Sigmoid colon (tissue), 7 donors: ENCODE measurements around the gene TTC39B. TPM values are rescaled to one million over a fixed set of nuclear protein-coding genes. Genes with fewer than 3 reads are reported as not detected.

ENCODE experiments used
- DNase-seq: peaks from one replicate; pipeline ENCODE4 v3.0.0-alpha.2; 2019
- H3K27ac ChIP-seq, 4 donors: fragments of 200-600 bp; sonication (generic); one replicate each; pipeline ENCODE4 v1.5.1; 2016 to 2019; ENCODE audit warnings: mild to moderate bottlenecking in 1 of 4
- H3K27me3 ChIP-seq, 3 donors: fragments of 200-600 bp; sonication (generic); one replicate each; pipeline ENCODE4 v1.5.1; 2019; ENCODE audit warnings: mild to moderate bottlenecking in 1 of 3
- H3K36me3 ChIP-seq, 4 donors: fragments of 200-600 bp; sonication (generic); one replicate each; pipeline ENCODE4 v1.5.1; 2016 to 2019
- H3K4me1 ChIP-seq, 4 donors: fragments of 200-600 bp; sonication (generic); one replicate each; pipeline ENCODE4 v1.5.1; 2017 to 2019
- H3K4me3 ChIP-seq, 4 donors: fragments of 200-600 bp; sonication (generic); one replicate each; pipeline ENCODE4 v1.5.1; 2017 to 2019; ENCODE audit warnings: mild to moderate bottlenecking in 2 of 4, moderate library complexity in 1 of 4
- H3K9me3 ChIP-seq, 4 donors: fragments of 200-600 bp in 3 of 4; sonication (generic) in 3 of 4; one replicate each; pipeline versions ENCODE4 v1.5.1 to v1.6.1; 2013 to 2019
- CTCF ChIP-seq, 4 experiments: fragments of 450-650 bp in 3 of 4; fragments of 200-600 bp in 1 of 4; IDR thresholded peaks; one replicate each; pipeline ENCODE4 v1.5.1; 2016 to 2019; ENCODE audit warnings: antibody characterized with exemption in 4 of 4, mild to moderate bottlenecking in 3 of 4, moderate library complexity in 2 of 4
- EP300 ChIP-seq, 4 donors: sonication (generic); formaldehyde crosslinking; IDR thresholded peaks; one replicate each; pipeline ENCODE4 v1.6.1; 2017; ENCODE audit warnings: antibody characterized with exemption in 4 of 4
- POLR2A ChIP-seq, 2 donors: fragments of 450-650 bp; IDR thresholded peaks; one replicate each; pipeline ENCODE4 v1.6.1; 2016; ENCODE audit warnings: antibody characterized with exemption in 2 of 2, mild to moderate bottlenecking in 2 of 2, moderate library complexity in 2 of 2
- POLR2AphosphoS5 ChIP-seq, 4 donors: sonication (generic); formaldehyde crosslinking; IDR thresholded peaks; one replicate each; pipeline ENCODE4 v1.6.1; 2017; ENCODE audit warnings: antibody characterized with exemption in 4 of 4
- WGBS, 2 donors: extraction: QIAGEN DNeasy Blood & Tissue Kit; methylation state at CpG; one replicate each; pipeline ENCODE4 v1.1.7; 2013; 5-methylcytosine and 5-hydroxymethylcytosine counted together
- intact Hi-C: fragments of 100-400 bp; cut with DNase I; formaldehyde crosslinking; loops from one replicate; pipeline ENCODE4 v1.15.1; 2023
- polyA plus RNA-seq, 3 donors: library from polyadenylated mRNA; stranded (reverse); fragments of 200-250 nt; gene quantifications; one replicate each; pipeline ENCODE4 v1.2.3, GENCODE V29; 2013
- total RNA-seq, 4 donors: library from RNA; depleted of rRNA; stranded (reverse); fragments of >200 nt; gene quantifications; one replicate each; pipeline ENCODE4 v1.1.0, GENCODE V29; 2016
- donor health status: healthy with polysubstance abuse.
- donor health status: Bipolar disorder and iron deficiency.
- donor health status: healthy.

The TTC39B gene
- total and polyA plus RNA-seq, 7 donors: 4.2 to 15.8 (median 9.1) TPM

GRCh38 chr9:15149450-15149849, 157.6 kb downstream of the TTC39B start:
- Histone ChIP-seq H3K27me3 (no peaks in the 10 kb centered on the region), H3K9me3 (no peaks in the 10 kb centered on the region), H3K36me3 (no peaks in the 10 kb centered on the region), H3K4me1 (peaks cover 0 to 3% (median 1%) of the 10 kb centered on the region in 4 donors), H3K4me3 (no peak overlapping the region), H3K27ac (no peak overlapping the region)
- DNase-seq: no peak
- intact Hi-C loops: no loop called here
- TF ChIP-seq CTCF (IDR thresholded peaks at IDR 0.05) (no peak), POLR2AphosphoS5 (IDR thresholded peaks at IDR 0.05) (peak in 1 of 4 donors; percentile 40)

- Histone ChIP-seq H3K4me1 (peaks cover 0 to 5% (median 0%) of the 10 kb centered on the region in 4 donors), H3K4me3 (no peak overlapping the region), H3K36me3 (no peaks in the 10 kb centered on the region), H3K9me3 (no peaks in the 10 kb centered on the region), H3K27me3 (no peaks in the 10 kb centered on the region), H3K27ac (no peak overlapping the region)
- intact Hi-C loops: no loop called here
- 81 to 86% methylated on average over 9 of the region's 9 CpGs for WGBS, 2 donors
- DNase-seq: no peak
- no peak for TF ChIP-seq POLR2AphosphoS5 (IDR thresholded peaks at IDR 0.05)
- no peak for TF ChIP-seq EP300 (IDR thresholded peaks at IDR 0.05)
- TF ChIP-seq POLR2A (IDR thresholded peaks at IDR 0.05): no peak
- no peak for TF ChIP-seq CTCF (IDR thresholded peaks at IDR 0.05)
Measured at GRCh38 chr9:15146268-15146700, 160.7 kb downstream of the TTC39B start.

GRCh38 chr9:15144622-15145061, 162.4 kb downstream of the TTC39B start:
- intact Hi-C loops: no loop called here
- no peaks in the 10 kb centered on the region for H3K27me3 ChIP-seq
- WGBS, 2 donors: 26 to 52% methylated on average over 4 of the region's 4 CpGs

GRCh38 chr9:15142878-15143534, 164.0 kb downstream of the TTC39B start:
- H3K27me3 ChIP-seq: no peaks in the 10 kb centered on the region
- WGBS, 2 donors: 58 to 65% methylated on average over 6 of the region's 6 CpGs
- no peak for DNase-seq
- peak in 3 of 4 experiments; percentile 55 to 69 (median 58) for TF ChIP-seq CTCF (IDR thresholded peaks at IDR 0.05)
- TF ChIP-seq POLR2A (IDR thresholded peaks at IDR 0.05): no peak
- TF ChIP-seq EP300 (IDR thresholded peaks at IDR 0.05): no peak
- TF ChIP-seq POLR2AphosphoS5 (IDR thresholded peaks at IDR 0.05): no peak
- intact Hi-C loops: no loop called here
- H3K4me3 ChIP-seq: no peak overlapping the region
- no peaks in the 10 kb centered on the region for H3K9me3 ChIP-seq
- peaks cover 0 to 21% (median 8%) of the 10 kb centered on the region in 4 donors for H3K4me1 ChIP-seq
- no peak overlapping the region for H3K27ac ChIP-seq
- no peaks in the 10 kb centered on the region for H3K36me3 ChIP-seq

More at GRCh38 chr9:15144622-15145061, 162.4 kb downstream of the TTC39B start:
- Histone ChIP-seq H3K9me3 (no peaks in the 10 kb centered on the region), H3K27ac (no peak overlapping the region), H3K4me3 (no peak overlapping the region), H3K4me1 (peaks cover 0 to 17% (median 6%) of the 10 kb centered on the region in 4 donors), H3K36me3 (no peaks in the 10 kb centered on the region)
- TF ChIP-seq EP300 (IDR thresholded peaks at IDR 0.05): no peak
- TF ChIP-seq POLR2AphosphoS5 (IDR thresholded peaks at IDR 0.05): no peak
- TF ChIP-seq POLR2A (IDR thresholded peaks at IDR 0.05): no peak
- TF ChIP-seq CTCF (IDR thresholded peaks at IDR 0.05): no peak
- DNase-seq: no peak

GRCh38 chr9:15140051-15140450, 167.0 kb downstream of the TTC39B start:
- intact Hi-C loops: no loop called here
- 78 to 87% methylated on average over 1 of the region's 1 CpG for WGBS, 2 donors

More at GRCh38 chr9:15140051-15140450, 167.0 kb downstream of the TTC39B start:
- H3K4me3 ChIP-seq: no peak overlapping the region
- no peak for DNase-seq
- peak overlapping the region in 1 of 4 donors; percentile 9 for H3K27ac ChIP-seq
- no peaks in the 10 kb centered on the region for H3K9me3 ChIP-seq
- H3K4me1 ChIP-seq: peaks cover 0 to 25% (median 11%) of the 10 kb centered on the region in 4 donors
- TF ChIP-seq POLR2A (IDR thresholded peaks at IDR 0.05) (no peak), CTCF (IDR thresholded peaks at IDR 0.05) (no peak), POLR2AphosphoS5 (IDR thresholded peaks at IDR 0.05) (no peak), EP300 (IDR thresholded peaks at IDR 0.05) (no peak)
- no peaks in the 10 kb centered on the region for H3K27me3 ChIP-seq
- H3K36me3 ChIP-seq: no peaks in the 10 kb centered on the region
